Measurements from ENCODE around the gene SLC25A38.

DNA sequence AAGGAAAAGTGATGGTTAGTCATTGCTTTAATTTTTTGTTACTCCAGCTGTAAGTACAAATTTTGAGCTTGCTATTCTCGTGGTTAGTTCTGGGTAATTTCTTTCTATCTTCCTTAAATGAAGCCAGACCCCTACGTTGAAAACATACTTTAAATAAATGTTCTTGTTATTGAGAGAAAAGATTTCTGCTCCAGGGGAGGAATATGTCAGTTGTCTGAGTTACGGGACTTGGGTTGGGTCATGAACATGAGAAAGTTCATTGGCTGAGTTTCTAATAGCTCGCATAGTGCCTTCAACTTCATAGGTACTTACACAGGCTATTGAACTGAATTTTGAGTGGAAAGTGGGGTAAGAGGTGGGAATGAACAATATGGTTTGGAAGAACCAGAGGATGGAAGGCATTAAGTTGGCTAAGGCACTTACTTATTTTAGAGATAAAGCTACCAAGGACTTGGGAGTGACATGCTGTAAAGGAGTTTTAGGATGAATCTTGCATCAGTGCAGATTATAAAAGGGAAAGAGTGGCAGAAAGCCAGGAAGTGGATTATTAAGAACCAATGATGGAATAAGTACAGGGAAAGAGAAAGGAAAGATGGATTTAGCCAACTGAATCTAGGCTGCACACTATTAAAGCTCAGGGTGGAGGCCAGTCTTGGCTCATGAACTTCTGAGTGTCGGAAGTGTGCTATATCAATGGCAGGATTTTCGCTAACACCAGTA lies 24.8 kb downstream of the SLC25A38 start:
- TF ChIP-seq, protein P1, sequence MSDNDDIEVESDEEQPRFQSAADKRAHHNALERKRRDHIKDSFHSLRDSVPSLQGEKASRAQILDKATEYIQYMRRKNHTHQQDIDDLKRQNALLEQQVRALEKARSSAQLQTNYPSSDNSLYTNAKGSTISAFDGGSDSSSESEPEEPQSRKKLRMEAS (IDR thresholded peaks at IDR 0.05; ENCODE audit: low read depth, low read length), result no peak
- TF ChIP-seq EZH2 (IDR thresholded peaks at IDR 0.05; ENCODE audit: borderline replicate concordance, control insufficient read depth, low read depth, low read length), result no peak
- no peak for TF ChIP-seq CTCF (IDR thresholded peaks at IDR 0.05 in 2 of 3, conservative IDR thresholded peaks at IDR 0.05 in 1 of 3; ENCODE audit: control insufficient read depth in 2 of 3, extremely low read depth in 1 of 3, insufficient read depth in 1 of 3, low read depth in 3 of 3, low read length in 3 of 3)
- TF ChIP-seq EP300 (IDR thresholded peaks at IDR 0.05; ENCODE audit: borderline replicate concordance in 1 of 2, control insufficient read depth in 1 of 2, low read depth in 2 of 2, low read length in 2 of 2), result no peak
- no peak for TF ChIP-seq SP1 (IDR thresholded peaks at IDR 0.05; ENCODE audit: low read depth, low read length)
- no peak for TF ChIP-seq CREB1 (IDR thresholded peaks at IDR 0.05; ENCODE audit: low read depth)
